Measurements from ENCODE around the gene STYXL1.

Gene STYXL1

GRCh38 chr7:75987026-75987804 is 60.6 kb downstream of the STYXL1 start:
- DNase-seq (ENCODE audit: low read depth, low spot score), result no peak
- TF ChIP-seq CTCF (IDR thresholded peaks at IDR 0.05; ENCODE audit: low read depth, low read length), result no peak
- H3K4me3 ChIP-seq (ENCODE audit: low read depth, low read length), result no peak overlapping the region
- in situ Hi-C loops (cut with HindIII; ENCODE audit: low sequenced_read_pairs), result no loop called here

GRCh38 chr7:75986147-75986781 is 61.5 kb downstream of the STYXL1 start:
- no peak for TF ChIP-seq CTCF (IDR thresholded peaks at IDR 0.05; ENCODE audit: low read depth, low read length)
- no peak overlapping the region for H3K4me3 ChIP-seq (ENCODE audit: low read depth, low read length)
- DNase-seq (ENCODE audit: low read depth, low spot score), result no peak
- in situ Hi-C loops (cut with HindIII; ENCODE audit: low sequenced_read_pairs), result no loop called here

- no peak for TF ChIP-seq CTCF (IDR thresholded peaks at IDR 0.05; ENCODE audit: low read depth, low read length)
- no peak overlapping the region for H3K4me3 ChIP-seq (ENCODE audit: low read depth, low read length)
- in situ Hi-C loops (cut with HindIII; ENCODE audit: low sequenced_read_pairs), result no loop called here
- DNase-seq (ENCODE audit: low read depth, low spot score), result no peak
Measured at GRCh38 chr7:75985518-75986146, 62.2 kb downstream of the STYXL1 start.

- no peak for DNase-seq (ENCODE audit: low read depth, low spot score)
- no peak overlapping the region for H3K4me3 ChIP-seq (ENCODE audit: low read depth, low read length)
- no peak for TF ChIP-seq CTCF (IDR thresholded peaks at IDR 0.05; ENCODE audit: low read depth, low read length)
- in situ Hi-C loops (cut with HindIII; ENCODE audit: low sequenced_read_pairs), result no loop called here
Measured at GRCh38 chr7:75985009-75985517, 62.7 kb downstream of the STYXL1 start.

GRCh38 chr7:75984130-75985008 is 63.4 kb downstream of the STYXL1 start:
- TF ChIP-seq CTCF (IDR thresholded peaks at IDR 0.05; ENCODE audit: low read depth, low read length), result no peak
- H3K4me3 ChIP-seq (ENCODE audit: low read depth, low read length), result no peak overlapping the region
- no peak for DNase-seq (ENCODE audit: low read depth, low spot score)
- in situ Hi-C loops (cut with HindIII; ENCODE audit: low sequenced_read_pairs), result no loop called here
